Thoracic aorta (tissue), 2 donors: ENCODE results near the gene SQOR. TPM values are rescaled to one million over a fixed set of nuclear protein-coding genes. Genes with fewer than 3 reads are reported as not detected.

Experiments
- ATAC-seq: fragments of 150-250 bp; one replicate; pipeline ENCODE4 v1.8.0; 2017; ENCODE audit warnings: low read depth; ENCODE audit not compliant: insufficient number of reproducible peaks, low FRiP score
- DNase-seq: peaks from one replicate; pipeline ENCODE4 v3.0.0-alpha.2; 2020; ENCODE audit warnings: low spot score
- H3K27ac ChIP-seq, 2 donors: fragments of 200-600 bp; sonication (generic); 1 replicate in 1 of 2; 2 replicates in 1 of 2; pipeline ENCODE4 v1.5.1; 2016; ENCODE audit warnings: mild to moderate bottlenecking in 2 of 2, moderate library complexity in 2 of 2
- H3K27me3 ChIP-seq: fragments of 200-600 bp; sonication (generic); replicated peaks from 2 replicates; pipeline ENCODE4 v1.6.0; 2016; ENCODE audit warnings: mild to moderate bottlenecking; ENCODE audit not compliant: insufficient read depth
- H3K36me3 ChIP-seq: fragments of 200-600 bp; sonication (generic); one replicate; pipeline ENCODE4 v1.5.1; 2016
- H3K4me1 ChIP-seq, 2 donors: fragments of 200-600 bp; sonication (generic); 1 replicate in 1 of 2; 2 replicates in 1 of 2; pipeline versions ENCODE4 v1.5.1 to v1.6.0; 2016; ENCODE audit warnings: low read depth in 2 of 2, mild to moderate bottlenecking in 1 of 2; ENCODE audit not compliant: control insufficient read depth in 1 of 2
- H3K4me3 ChIP-seq: fragments of 200-600 bp; sonication (generic); 2 replicates; pipeline ENCODE4 v1.5.1; 2016; ENCODE audit warnings: mild to moderate bottlenecking
- H3K9me3 ChIP-seq: fragments of 200-600 bp; sonication (generic); 2 replicates; pipeline ENCODE4 v1.5.1; 2016
- total RNA-seq, 2 donors: library from RNA; depleted of rRNA; stranded (reverse); fragments of >200 nt; gene quantifications; one replicate each; pipeline versions ENCODE4 v1.1.0 to v1.2.3, GENCODE V29; 2016
- TF ChIP-seq, protein P1 (sequence below): fragments of 200-600 bp; sonication (generic); IDR thresholded peaks from one replicate; pipeline ENCODE4 v1.5.1; 2019; ENCODE audit warnings: antibody characterized with exemption

SQOR gene
- total RNA-seq, 2 donors from 2014 or later: 57.0 to 65.1 TPM

DNA sequence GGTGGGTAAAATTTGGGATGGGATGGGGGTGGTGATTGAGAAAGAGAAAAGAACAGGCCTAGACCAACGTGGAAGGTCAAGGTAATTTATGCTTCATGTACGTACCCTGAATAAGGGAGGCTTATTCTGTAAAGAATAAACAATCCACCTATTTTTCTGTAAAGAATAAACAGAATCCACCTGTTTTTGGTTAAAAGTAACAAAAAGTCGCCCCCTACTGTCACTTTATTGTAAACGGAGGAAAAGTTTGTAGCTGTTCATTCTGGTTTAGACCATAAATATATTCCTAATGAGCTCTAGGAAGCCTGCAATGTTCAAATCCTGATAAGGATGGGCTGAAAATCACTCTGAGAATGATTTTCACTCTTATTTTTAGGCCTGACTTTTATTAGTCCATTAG lies 23.5 kb upstream of the SQOR start:
- H3K4me3 ChIP-seq: no peak overlapping the region
- ATAC-seq: no peak
- no peaks in the 10 kb centered on the region for H3K4me1 ChIP-seq
- H3K27me3 ChIP-seq: no peaks in the 10 kb centered on the region
- H3K9me3 ChIP-seq: no peaks in the 10 kb centered on the region
- H3K36me3 ChIP-seq: peaks cover 4% of the 10 kb centered on the region
- TF ChIP-seq, protein P1, sequence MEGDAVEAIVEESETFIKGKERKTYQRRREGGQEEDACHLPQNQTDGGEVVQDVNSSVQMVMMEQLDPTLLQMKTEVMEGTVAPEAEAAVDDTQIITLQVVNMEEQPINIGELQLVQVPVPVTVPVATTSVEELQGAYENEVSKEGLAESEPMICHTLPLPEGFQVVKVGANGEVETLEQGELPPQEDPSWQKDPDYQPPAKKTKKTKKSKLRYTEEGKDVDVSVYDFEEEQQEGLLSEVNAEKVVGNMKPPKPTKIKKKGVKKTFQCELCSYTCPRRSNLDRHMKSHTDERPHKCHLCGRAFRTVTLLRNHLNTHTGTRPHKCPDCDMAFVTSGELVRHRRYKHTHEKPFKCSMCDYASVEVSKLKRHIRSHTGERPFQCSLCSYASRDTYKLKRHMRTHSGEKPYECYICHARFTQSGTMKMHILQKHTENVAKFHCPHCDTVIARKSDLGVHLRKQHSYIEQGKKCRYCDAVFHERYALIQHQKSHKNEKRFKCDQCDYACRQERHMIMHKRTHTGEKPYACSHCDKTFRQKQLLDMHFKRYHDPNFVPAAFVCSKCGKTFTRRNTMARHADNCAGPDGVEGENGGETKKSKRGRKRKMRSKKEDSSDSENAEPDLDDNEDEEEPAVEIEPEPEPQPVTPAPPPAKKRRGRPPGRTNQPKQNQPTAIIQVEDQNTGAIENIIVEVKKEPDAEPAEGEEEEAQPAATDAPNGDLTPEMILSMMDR: peak; percentile 18
- H3K27ac ChIP-seq: no peak overlapping the region
- DNase-seq: no peak

DNA sequence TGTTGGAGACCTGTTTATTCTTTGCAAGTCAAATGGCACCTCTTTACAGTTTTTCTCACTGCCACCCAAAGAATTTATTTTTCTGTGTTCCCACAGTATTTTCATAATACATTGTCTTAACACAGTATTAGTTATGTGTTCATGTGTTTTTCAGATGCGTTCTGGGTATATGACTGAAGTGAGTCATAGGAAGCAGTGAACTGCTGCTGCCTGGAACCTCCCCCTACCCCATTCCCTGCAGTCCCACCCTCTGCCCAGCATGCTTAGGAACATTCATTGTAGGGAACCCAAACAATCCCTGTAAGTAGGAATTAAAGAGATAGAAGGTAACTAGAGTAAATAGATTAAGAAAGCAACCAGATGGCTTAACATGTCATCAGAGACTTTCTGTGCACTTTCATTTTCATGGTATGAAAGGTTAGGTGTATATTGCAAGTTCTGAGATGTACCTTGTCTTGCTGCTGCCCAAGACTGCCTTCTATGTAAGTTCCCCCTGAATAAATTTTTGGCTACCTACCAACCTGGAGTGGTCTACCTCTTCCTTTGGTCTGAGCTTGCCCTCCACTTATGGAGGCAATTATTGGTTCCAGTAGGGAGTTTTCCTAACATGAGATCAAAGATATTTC lies 21.9 kb upstream of the SQOR start:
- peaks cover 4% of the 10 kb centered on the region for H3K36me3 ChIP-seq
- no peak for ATAC-seq
- TF ChIP-seq, protein P1: no peak

DNA sequence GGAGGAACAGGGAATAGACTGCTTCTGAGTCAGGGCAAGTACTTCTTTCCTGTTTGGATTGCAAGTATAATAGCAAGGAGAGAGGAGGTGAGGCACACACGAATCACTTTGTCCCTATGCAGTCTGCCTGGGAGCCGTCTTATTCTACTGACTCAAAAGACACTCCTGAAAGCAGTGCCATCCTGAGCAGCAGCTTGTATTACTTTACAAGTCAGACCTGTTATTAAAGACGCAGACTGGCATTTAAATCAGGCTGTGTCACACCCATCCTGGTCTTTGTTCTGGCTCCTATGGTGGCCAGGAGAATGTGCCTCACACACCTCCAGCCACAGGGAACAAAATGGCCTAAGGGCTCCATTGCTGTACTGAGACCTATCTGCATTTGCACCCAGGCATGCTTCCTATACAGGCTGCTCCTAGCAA lies 17.9 kb upstream of the SQOR start:
- Histone ChIP-seq H3K36me3 (no peaks in the 10 kb centered on the region), H3K4me1 (no peaks in the 10 kb centered on the region), H3K27ac (no peak overlapping the region), H3K27me3 (no peaks in the 10 kb centered on the region), H3K9me3 (no peaks in the 10 kb centered on the region), H3K4me3 (no peak overlapping the region)
- DNase-seq: no peak
- TF ChIP-seq, protein P1: no peak
- ATAC-seq: no peak

More for the DNA sequence above, 21.9 kb upstream of the SQOR start:
- H3K9me3 ChIP-seq: no peaks in the 10 kb centered on the region
- no peaks in the 10 kb centered on the region for H3K4me1 ChIP-seq
- H3K4me3 ChIP-seq: no peak overlapping the region
- H3K27ac ChIP-seq: no peak overlapping the region
- no peak for DNase-seq
- no peaks in the 10 kb centered on the region for H3K27me3 ChIP-seq

DNA sequence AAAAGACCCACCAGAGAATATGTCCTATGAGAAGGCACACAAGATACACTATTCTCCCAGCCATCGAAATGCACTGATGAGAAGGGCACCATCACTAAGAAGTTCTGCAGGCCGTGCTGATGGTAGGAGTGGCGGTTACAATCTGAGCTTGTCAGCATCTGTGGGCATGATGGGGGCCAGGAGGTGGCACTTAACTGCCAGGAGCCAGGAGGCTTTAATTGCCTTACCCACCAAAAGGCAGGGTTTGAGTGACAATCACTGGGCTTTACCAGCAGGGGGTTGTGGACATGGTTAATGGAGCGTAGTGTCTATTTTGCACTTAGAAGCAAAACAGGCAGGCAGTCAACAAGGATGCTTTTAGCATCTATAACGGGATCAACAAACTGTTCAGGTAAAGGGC lies 16.0 kb upstream of the SQOR start:
- Histone ChIP-seq H3K27me3 (no peaks in the 10 kb centered on the region), H3K36me3 (no peaks in the 10 kb centered on the region), H3K27ac (no peak overlapping the region), H3K9me3 (no peaks in the 10 kb centered on the region), H3K4me3 (no peak overlapping the region), H3K4me1 (no peaks in the 10 kb centered on the region)
- TF ChIP-seq, protein P1: no peak
- no peak for ATAC-seq
- no peak for DNase-seq

DNA sequence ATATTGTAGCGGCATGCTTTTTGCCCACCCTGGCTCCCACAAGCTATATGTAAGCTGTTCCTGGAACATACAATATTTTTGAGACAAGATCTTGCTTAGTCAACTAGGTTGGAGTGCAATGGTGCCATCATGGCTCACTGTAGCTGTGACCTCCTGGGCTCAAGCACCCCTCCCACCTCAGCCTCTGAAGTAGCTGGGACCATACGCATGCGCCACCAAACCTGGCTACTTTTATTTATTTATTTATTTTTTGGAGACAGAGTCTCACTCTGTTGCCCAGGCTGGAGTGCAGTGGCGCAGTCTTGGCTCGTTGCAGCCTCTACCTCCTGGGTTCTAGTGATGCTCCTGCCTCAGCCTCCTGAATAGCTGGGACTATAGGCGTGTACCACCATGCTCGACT lies 6.7 kb upstream of the SQOR start:
- no peak for DNase-seq
- H3K9me3 ChIP-seq: peaks cover 8% of the 10 kb centered on the region
- ATAC-seq: no peak
- no peak overlapping the region for H3K4me3 ChIP-seq
- H3K4me1 ChIP-seq: no peaks in the 10 kb centered on the region
- TF ChIP-seq, protein P1: no peak
- H3K36me3 ChIP-seq: no peaks in the 10 kb centered on the region
- no peaks in the 10 kb centered on the region for H3K27me3 ChIP-seq
- no peak overlapping the region for H3K27ac ChIP-seq
